Neural crest cell (in vitro differentiated cells): ENCODE measurements around the gene AUTS2. TPM values are rescaled to one million over a fixed set of nuclear protein-coding genes. Genes with fewer than 3 reads are reported as not detected.

ENCODE experiments used
- DNase-seq: peaks from one replicate; pipeline ENCODE4 v3.0.0; 2021; ENCODE audit warnings: low read depth, mixed read lengths, low spot score
- H3K27ac Mint-ChIP-seq: one replicate; pipeline ENCODE4 v1.8.0; 2021; ENCODE audit warnings: mild to moderate bottlenecking, mixed read lengths; ENCODE audit not compliant: unreplicated experiment
- H3K27me3 Mint-ChIP-seq: 2 replicates; pipeline ENCODE4 v1.8.0; 2021; ENCODE audit warnings: low read depth, mild to moderate bottlenecking, mixed read lengths
- H3K36me3 Mint-ChIP-seq: 2 replicates; pipeline ENCODE4 v1.8.0; 2021; ENCODE audit warnings: low read depth, mild to moderate bottlenecking, mixed read lengths
- H3K4me1 Mint-ChIP-seq: 2 replicates; pipeline ENCODE4 v1.8.0; 2021; ENCODE audit warnings: mixed read lengths
- H3K4me3 Mint-ChIP-seq: one replicate; pipeline ENCODE4 v1.8.0; 2021; ENCODE audit warnings: mild to moderate bottlenecking, mixed read lengths
- H3K9me3 Mint-ChIP-seq: 2 replicates; pipeline ENCODE4 v1.8.0; 2021; ENCODE audit warnings: mixed read lengths
- total RNA-seq: library from RNA; stranded (reverse); gene quantifications from 2 replicates; pipeline ENCODE4 v1.2.1, GENCODE V29; 2021
- TF ChIP-seq, protein P1 (sequence below): fragments of 200-600 bp; sonication (generic); conservative IDR thresholded peaks from 2 replicates; pipeline ENCODE4 v1.5.0; 2021; ENCODE audit warnings: antibody characterized with exemption, mild to moderate bottlenecking

The AUTS2 gene
- total RNA-seq, 1 donor from 2014 or later: 152 TPM

DNA sequence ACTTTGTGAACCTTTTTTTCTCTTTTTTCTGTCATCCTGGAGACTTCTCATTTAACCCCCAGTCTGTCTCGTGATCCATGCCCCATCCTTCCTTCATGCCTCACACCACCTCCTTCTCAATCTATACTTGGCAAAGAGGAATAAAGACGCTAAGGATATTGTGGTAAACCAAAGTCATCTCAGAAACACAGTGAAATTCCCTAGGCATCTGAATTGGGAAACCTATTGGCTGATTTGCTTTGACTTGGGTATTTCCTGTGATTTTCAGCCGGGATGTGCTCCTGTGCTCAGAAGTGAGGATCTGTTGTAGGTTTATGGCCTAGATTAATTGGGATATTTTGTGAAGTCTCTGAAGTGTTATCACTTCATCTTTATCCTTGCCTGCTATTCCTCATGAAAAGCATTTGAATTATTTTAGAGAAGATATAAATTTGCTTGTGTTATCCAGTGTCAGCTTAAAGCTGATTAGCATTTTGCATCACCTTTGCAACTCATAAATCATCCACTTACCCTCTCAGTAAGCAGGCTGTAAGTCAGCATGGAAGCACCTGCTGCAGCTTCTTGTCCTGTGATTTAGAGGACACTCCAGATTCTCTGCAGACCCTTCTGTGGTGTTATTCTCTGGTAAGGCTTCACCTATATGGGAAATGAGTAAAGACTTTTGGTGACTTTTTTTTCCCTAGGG, 138.0 kb downstream of the AUTS2 start:
- Mint-ChIP-seq H3K9me3 (no peaks in the 10 kb centered on the region), H3K4me1 (peaks cover 56% of the 10 kb centered on the region), H3K27ac (no peak overlapping the region), H3K27me3 (no peaks in the 10 kb centered on the region), H3K4me3 (no peak overlapping the region), H3K36me3 (no peaks in the 10 kb centered on the region)
- no peak for DNase-seq
- TF ChIP-seq, protein P1, sequence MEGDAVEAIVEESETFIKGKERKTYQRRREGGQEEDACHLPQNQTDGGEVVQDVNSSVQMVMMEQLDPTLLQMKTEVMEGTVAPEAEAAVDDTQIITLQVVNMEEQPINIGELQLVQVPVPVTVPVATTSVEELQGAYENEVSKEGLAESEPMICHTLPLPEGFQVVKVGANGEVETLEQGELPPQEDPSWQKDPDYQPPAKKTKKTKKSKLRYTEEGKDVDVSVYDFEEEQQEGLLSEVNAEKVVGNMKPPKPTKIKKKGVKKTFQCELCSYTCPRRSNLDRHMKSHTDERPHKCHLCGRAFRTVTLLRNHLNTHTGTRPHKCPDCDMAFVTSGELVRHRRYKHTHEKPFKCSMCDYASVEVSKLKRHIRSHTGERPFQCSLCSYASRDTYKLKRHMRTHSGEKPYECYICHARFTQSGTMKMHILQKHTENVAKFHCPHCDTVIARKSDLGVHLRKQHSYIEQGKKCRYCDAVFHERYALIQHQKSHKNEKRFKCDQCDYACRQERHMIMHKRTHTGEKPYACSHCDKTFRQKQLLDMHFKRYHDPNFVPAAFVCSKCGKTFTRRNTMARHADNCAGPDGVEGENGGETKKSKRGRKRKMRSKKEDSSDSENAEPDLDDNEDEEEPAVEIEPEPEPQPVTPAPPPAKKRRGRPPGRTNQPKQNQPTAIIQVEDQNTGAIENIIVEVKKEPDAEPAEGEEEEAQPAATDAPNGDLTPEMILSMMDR: no peak

DNA sequence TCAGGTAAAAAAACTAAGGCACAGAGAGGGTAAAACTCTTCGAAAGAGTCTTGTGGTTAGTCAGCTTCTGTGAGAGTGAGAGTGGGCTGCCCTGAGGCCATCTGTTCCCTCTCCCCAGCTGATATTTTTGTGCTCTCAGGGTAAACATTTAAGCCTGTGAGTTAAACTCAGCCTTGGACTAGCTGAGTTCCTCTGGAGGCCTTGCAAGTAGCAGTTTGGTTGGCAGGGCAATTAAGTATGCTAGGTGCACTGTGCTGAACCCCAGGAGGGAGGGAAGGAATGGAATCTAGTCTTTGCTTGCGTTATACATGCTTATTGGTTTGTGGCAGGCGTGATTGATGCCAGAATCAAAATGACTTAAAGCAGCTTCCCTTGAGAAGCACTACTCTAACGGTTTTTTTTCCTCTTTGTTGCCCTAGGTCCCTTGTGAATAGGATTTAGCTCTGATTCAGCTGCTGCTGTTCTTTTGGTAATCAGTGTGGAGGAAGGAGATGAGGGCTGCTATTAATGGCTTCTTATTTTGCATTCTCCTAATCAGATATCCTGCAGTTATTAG, 140.2 kb downstream of the AUTS2 start:
- DNase-seq: no peak
- no peaks in the 10 kb centered on the region for H3K27me3 Mint-ChIP-seq
- H3K9me3 Mint-ChIP-seq: no peaks in the 10 kb centered on the region
- no peaks in the 10 kb centered on the region for H3K36me3 Mint-ChIP-seq
- peak overlapping the region; percentile 13 for H3K4me3 Mint-ChIP-seq
- TF ChIP-seq, protein P1: no peak
- H3K27ac Mint-ChIP-seq: peak overlapping the region; percentile 45
- peaks cover 49% of the 10 kb centered on the region for H3K4me1 Mint-ChIP-seq

DNA sequence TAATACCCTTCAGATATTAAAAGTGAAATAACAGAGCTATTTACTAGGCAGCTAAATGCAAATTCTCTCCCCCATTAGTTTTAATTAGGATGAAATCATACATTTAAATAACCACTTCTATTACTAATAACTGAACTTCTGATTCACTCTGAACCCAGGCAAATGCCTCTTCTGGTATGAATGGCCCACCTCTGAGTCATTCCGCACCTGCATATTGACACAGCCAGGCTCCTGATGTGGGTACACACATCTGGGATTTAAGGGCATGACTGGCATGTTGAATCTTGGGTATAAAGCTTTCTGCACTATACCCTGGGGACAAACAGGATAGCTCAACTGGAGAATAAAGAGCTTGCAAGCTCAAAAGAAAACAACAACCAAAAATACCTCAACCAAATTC, 140.9 kb downstream of the AUTS2 start:
- Mint-ChIP-seq H3K4me1 (peaks cover 49% of the 10 kb centered on the region), H3K27ac (no peak overlapping the region), H3K27me3 (no peaks in the 10 kb centered on the region), H3K4me3 (peak overlapping the region; percentile 13), H3K9me3 (no peaks in the 10 kb centered on the region), H3K36me3 (no peaks in the 10 kb centered on the region)
- TF ChIP-seq, protein P1: no peak
- DNase-seq: no peak

DNA sequence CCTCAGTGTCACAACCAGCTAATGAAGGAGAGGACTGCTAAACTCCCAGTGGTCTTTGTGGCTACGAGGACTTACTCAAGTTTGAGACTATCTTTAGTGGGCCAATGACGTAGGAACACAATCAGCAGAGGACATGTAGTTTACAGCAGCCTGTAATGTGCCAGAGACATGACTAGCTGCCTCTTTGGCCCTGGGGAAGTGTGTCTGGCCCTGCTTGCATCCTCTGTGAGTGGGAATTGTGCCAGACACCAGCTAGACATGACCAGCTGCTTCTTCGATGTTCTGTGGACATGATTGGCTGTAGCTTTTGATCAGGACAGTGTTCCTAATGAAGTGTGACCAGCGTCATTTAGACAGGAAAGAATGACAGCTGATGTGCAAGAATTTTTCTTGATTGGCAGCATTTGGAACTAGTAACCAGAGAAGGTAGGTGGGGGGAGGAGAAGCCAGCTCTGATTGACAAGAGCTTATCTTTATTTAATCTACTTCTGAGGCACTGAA, 141.7 kb downstream of the AUTS2 start:
- DNase-seq: no peak
- Mint-ChIP-seq H3K27me3 (no peaks in the 10 kb centered on the region), H3K27ac (no peak overlapping the region), H3K9me3 (no peaks in the 10 kb centered on the region), H3K4me3 (no peak overlapping the region), H3K4me1 (peaks cover 49% of the 10 kb centered on the region), H3K36me3 (no peaks in the 10 kb centered on the region)
- TF ChIP-seq, protein P1: no peak

DNA sequence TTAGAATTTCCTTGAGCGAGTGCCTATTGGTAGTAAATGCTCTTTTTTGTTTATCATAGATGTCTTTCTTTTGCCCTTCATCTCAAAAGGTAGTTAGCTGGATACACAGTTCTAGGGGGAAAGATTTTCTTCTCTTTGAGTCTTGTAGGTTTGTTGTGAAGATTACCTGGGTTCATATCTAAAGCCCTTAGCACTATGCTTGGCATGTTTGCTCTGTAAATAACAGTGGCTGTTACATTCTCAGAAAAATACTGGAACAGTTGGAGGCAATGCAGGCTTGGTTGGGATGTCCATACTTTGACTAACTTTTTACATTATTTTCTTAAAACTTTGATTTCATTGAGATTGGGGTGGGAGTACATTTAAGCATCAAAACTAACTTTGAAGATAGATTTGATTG, 144.0 kb downstream of the AUTS2 start:
- no peak for DNase-seq
- TF ChIP-seq, protein P1: no peak
- H3K36me3 Mint-ChIP-seq: no peaks in the 10 kb centered on the region
- peaks cover 35% of the 10 kb centered on the region for H3K4me1 Mint-ChIP-seq
- H3K9me3 Mint-ChIP-seq: no peaks in the 10 kb centered on the region
- no peak overlapping the region for H3K27ac Mint-ChIP-seq
- H3K27me3 Mint-ChIP-seq: no peaks in the 10 kb centered on the region
- no peak overlapping the region for H3K4me3 Mint-ChIP-seq
